Esophagus muscularis mucosa (tissue), 4 donors: ENCODE measurements around the gene AVL9. TPM values are rescaled to one million over a fixed set of nuclear protein-coding genes. Genes with fewer than 3 reads are reported as not detected.
"Not testable (repeated sequence)": the region's sequence is repeated elsewhere in the genome, so short reads cannot be mapped to it uniquely, and the experiment has no call there.

Experiments
- DNase-seq: peaks from one replicate; pipeline ENCODE4 v3.0.0-alpha.2; 2017; ENCODE audit errors: extremely low spot score
- H3K27ac ChIP-seq, 4 donors: fragments of 200-600 bp; sonication (generic); replicated peaks in 1 of 4; 1 replicate in 3 of 4; 2 replicates in 1 of 4; pipeline ENCODE4 v1.5.1; 2016 to 2019; ENCODE audit warnings: mild to moderate bottlenecking in 1 of 4
- H3K27me3 ChIP-seq, 4 donors: fragments of 200-600 bp; sonication (generic); one replicate each; pipeline versions ENCODE4 v1.5.1 to v1.6.0; 2016 to 2019
- H3K36me3 ChIP-seq, 4 donors: fragments of 200-600 bp; sonication (generic); one replicate each; pipeline ENCODE4 v1.5.1; 2016 to 2019
- H3K4me1 ChIP-seq, 4 donors: fragments of 200-600 bp; sonication (generic); one replicate each; pipeline ENCODE4 v1.5.1; 2016 to 2019
- H3K4me3 ChIP-seq, 4 donors: fragments of 200-600 bp; sonication (generic); 1 replicate in 2 of 4; 2 replicates in 2 of 4; pipeline ENCODE4 v1.5.1; 2016 to 2019; ENCODE audit warnings: mild to moderate bottlenecking in 4 of 4, moderate library complexity in 1 of 4
- H3K9me3 ChIP-seq, 4 donors: fragments of 200-600 bp; sonication (generic); 1 replicate in 3 of 4; 2 replicates in 1 of 4; pipeline ENCODE4 v1.5.1; 2016 to 2019
- EP300 ChIP-seq: sonication (generic); formaldehyde crosslinking; IDR thresholded peaks from one replicate; pipeline ENCODE4 v1.6.1; 2017; ENCODE audit warnings: antibody characterized with exemption
- POLR2A ChIP-seq: fragments of 450-650 bp; IDR thresholded peaks from one replicate; pipeline ENCODE4 v1.6.1; 2017; ENCODE audit warnings: antibody characterized with exemption, moderate library complexity, mild to moderate bottlenecking, low read depth
- POLR2AphosphoS5 ChIP-seq, 2 donors: sonication (generic); formaldehyde crosslinking; IDR thresholded peaks; one replicate each; pipeline ENCODE4 v1.6.1; 2017; ENCODE audit warnings: antibody characterized with exemption in 2 of 2
- WGBS: methylation state at CpG from one replicate; pipeline ENCODE4 v1.1.5; 2018; 5-methylcytosine and 5-hydroxymethylcytosine counted together
- intact Hi-C: fragments of 100-400 bp; cut with DNase I; formaldehyde crosslinking; loops from one replicate; pipeline ENCODE4 v1.15.1; 2023
- total RNA-seq, 4 donors: library from RNA; depleted of rRNA; stranded (reverse); fragments of >200 nt; gene quantifications; one replicate each; pipeline versions ENCODE4 v1.1.0 to v1.2.1, GENCODE V29; 2016
- TF ChIP-seq, protein P1 (sequence below), 3 experiments: fragments of 200-600 bp in 2 of 3; fragments of 450-650 bp in 1 of 3; sonication (generic) in 2 of 3; IDR thresholded peaks; one replicate each; pipeline ENCODE4 v1.5.1; 2017 to 2019; ENCODE audit warnings: antibody characterized with exemption in 3 of 3, mild to moderate bottlenecking in 2 of 3, moderate library complexity in 1 of 3

Gene AVL9
- total RNA-seq, 4 donors from 2014 or later: 18.8 to 27.7 (median 21.3) TPM

DNA sequence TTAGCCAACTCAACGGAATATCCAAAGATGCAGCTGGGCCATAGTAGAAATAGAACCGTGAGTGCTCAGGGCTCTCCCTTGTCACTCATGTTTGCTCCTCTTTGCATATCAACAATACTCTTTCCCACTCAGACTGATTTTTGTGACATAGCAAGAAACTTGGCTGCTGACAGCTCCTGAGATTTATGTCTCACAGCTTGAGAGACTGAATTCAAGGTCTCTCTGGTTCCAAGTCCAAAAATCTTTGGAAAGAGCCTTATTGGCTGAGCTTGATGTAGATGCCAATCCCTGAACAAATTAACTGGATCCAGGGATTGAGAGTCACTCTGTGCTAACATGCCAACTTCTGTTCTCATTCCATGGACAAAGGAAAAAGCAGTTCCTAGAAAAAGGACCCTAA, 35.5 kb upstream of the AVL9 start:
- H3K4me3 ChIP-seq: no peak overlapping the region
- H3K27me3 ChIP-seq: no peaks in the 10 kb centered on the region
- H3K9me3 ChIP-seq: no peaks in the 10 kb centered on the region
- no peaks in the 10 kb centered on the region for H3K36me3 ChIP-seq
- intact Hi-C loops: no loop called here
- 55% methylated on average over 2 of the region's 2 CpGs for WGBS
- no peak for DNase-seq
- H3K4me1 ChIP-seq: no peaks in the 10 kb centered on the region
- no peak for TF ChIP-seq POLR2AphosphoS5 (IDR thresholded peaks at IDR 0.05)
- no peak for TF ChIP-seq EP300
- no peak for TF ChIP-seq POLR2A
- TF ChIP-seq, protein P1, sequence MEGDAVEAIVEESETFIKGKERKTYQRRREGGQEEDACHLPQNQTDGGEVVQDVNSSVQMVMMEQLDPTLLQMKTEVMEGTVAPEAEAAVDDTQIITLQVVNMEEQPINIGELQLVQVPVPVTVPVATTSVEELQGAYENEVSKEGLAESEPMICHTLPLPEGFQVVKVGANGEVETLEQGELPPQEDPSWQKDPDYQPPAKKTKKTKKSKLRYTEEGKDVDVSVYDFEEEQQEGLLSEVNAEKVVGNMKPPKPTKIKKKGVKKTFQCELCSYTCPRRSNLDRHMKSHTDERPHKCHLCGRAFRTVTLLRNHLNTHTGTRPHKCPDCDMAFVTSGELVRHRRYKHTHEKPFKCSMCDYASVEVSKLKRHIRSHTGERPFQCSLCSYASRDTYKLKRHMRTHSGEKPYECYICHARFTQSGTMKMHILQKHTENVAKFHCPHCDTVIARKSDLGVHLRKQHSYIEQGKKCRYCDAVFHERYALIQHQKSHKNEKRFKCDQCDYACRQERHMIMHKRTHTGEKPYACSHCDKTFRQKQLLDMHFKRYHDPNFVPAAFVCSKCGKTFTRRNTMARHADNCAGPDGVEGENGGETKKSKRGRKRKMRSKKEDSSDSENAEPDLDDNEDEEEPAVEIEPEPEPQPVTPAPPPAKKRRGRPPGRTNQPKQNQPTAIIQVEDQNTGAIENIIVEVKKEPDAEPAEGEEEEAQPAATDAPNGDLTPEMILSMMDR (IDR thresholded peaks at IDR 0.05): no peak
- no peak overlapping the region for H3K27ac ChIP-seq

DNA sequence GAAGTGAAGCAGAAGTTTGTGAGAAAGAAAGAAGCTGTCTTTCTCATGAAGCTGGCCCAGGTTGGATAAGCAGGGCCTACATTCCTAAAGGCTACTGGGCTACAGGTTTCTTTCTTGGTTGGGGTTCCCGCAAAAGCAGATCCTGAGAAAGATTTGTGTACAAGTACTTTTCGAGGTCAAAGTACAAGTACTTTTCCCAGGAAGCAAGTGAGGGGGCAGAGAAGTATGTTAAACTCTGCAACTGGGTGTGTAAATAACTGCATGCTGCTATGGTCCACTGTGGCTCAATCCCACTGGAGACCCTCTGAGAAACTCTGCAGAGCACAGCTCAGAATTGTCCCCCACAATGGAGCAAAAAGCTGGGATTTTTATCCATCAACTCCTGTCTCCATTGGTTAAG, 33.8 kb upstream of the AVL9 start:
- no peaks in the 10 kb centered on the region for H3K9me3 ChIP-seq
- intact Hi-C loops: no loop called here
- DNase-seq: no peak
- H3K27me3 ChIP-seq: no peaks in the 10 kb centered on the region
- H3K36me3 ChIP-seq: no peaks in the 10 kb centered on the region
- H3K4me3 ChIP-seq: no peak overlapping the region
- WGBS: 73% methylated on average over 2 of the region's 2 CpGs
- TF ChIP-seq EP300 (no peak), POLR2A (no peak), POLR2AphosphoS5 (IDR thresholded peaks at IDR 0.05) (no peak)
- TF ChIP-seq, protein P1 (IDR thresholded peaks at IDR 0.05): no peak
- no peaks in the 10 kb centered on the region for H3K4me1 ChIP-seq
- no peak overlapping the region for H3K27ac ChIP-seq

DNA sequence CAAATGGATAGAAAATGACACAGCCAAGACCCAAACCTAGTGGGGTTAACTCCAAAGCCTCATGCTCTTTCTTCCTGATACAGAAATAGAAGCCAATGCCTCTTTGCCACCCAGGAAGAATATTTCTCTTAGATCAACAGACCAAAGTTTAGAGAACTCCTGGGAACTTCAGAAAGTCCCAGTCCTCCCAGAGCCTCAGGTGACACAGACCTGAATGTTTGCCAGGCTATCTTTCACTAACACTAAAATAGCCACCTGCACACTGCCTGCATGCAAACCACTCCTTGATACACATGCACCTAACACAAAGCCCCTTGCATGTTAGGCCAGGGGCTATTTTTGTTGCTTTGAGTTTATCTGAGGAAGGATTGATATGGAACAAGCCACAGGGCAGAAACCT, 32.8 kb upstream of the AVL9 start:
- Histone ChIP-seq H3K27me3 (no peaks in the 10 kb centered on the region), H3K9me3 (no peaks in the 10 kb centered on the region), H3K36me3 (no peaks in the 10 kb centered on the region), H3K4me1 (no peaks in the 10 kb centered on the region), H3K27ac (no peak overlapping the region), H3K4me3 (no peak overlapping the region)
- intact Hi-C loops: no loop called here
- no peak for DNase-seq
- no peak for TF ChIP-seq POLR2AphosphoS5 (IDR thresholded peaks at IDR 0.05)
- no peak for TF ChIP-seq POLR2A
- TF ChIP-seq, protein P1 (IDR thresholded peaks at IDR 0.05): no peak
- TF ChIP-seq EP300: no peak

DNA sequence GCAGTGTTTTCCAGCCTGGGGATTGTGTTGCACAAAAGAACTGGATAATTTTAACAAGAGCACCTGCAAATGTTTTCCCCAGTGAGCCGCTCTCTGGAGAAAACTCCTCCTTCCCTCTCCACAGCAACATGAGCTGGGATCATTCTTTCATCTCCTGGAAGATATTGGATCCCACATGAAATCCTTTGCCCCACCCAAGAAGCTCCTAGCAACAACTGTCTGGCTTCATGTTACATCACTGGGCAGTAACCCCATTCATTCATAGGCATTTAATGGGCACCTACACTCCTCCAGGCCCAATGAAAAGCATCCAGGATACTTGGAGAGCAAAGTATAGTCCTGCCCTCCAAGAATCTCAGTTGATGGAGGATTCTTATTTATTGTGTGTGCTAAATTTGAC, 32.3 kb upstream of the AVL9 start:
- Histone ChIP-seq H3K27me3 (no peaks in the 10 kb centered on the region), H3K9me3 (no peaks in the 10 kb centered on the region), H3K27ac (no peak overlapping the region), H3K4me3 (no peak overlapping the region), H3K4me1 (no peaks in the 10 kb centered on the region), H3K36me3 (no peaks in the 10 kb centered on the region)
- no peak for TF ChIP-seq EP300
- no peak for TF ChIP-seq POLR2A
- TF ChIP-seq POLR2AphosphoS5 (IDR thresholded peaks at IDR 0.05): no peak
- TF ChIP-seq, protein P1 (IDR thresholded peaks at IDR 0.05): no peak
- WGBS: 67% methylated on average over 1 of the region's 1 CpG
- DNase-seq: peak; percentile 31
- intact Hi-C loops: no loop called here

DNA sequence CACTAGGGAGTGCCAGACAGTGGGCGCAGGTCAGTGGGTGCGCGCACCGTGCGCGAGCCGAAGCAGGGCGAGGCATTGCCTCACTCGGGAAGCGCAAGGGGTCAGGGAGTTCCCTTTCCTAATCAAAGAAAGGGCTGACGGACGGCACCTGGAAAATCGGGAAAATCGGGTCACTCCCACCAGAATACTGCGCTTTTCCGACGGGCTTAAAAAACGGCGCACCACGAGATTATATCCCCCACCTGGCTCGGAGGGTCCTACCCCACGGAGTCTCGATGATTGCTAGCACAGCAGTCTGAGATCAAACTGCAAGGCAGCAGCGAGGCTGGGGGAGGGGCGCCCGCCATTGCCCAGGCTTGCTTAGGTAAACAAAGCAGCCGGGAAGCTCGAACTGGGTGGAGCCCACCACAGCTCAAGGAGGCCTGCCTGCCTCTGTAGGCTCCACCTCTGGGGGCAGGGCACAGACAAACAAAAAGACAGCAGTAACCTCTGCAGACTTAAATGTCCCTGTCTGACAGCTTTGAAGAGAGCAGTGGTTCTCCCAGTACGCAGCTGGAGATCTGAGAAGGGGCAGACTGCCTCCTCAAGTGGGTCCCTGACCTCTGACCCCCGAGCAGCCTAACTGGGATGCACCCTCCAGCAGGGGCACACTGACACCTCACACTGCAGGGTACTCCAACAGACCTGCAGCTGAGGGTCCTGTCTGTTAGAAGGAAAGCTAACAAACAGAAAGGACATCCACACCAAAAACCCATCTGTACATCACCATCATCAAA, 30.5 kb upstream of the AVL9 start:
- 74% methylated on average over 13 of the region's 30 CpGs for WGBS
- DNase-seq, H3K9me3 ChIP-seq, H3K36me3 ChIP-seq, H3K4me1 ChIP-seq, H3K4me3 ChIP-seq, H3K27ac ChIP-seq, intact Hi-C loops, H3K27me3 ChIP-seq: not testable (repeated sequence)

DNA sequence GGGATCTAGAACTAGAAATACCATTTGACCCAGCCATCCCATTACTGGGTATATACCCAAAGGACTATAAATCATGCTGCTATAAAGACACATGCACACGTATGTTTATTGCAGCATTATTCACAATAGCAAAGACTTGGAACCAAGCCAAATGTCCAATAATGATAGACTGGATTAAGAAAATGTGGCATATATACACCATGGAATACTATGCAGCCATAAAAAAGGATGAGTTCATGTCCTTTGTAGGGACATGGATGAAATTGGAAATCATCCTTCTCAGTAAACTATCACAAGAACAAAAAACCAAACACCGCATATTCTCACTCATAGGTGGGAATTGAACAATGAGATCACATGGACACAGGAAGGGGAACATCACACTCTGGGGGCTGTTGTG, 25.3 kb upstream of the AVL9 start:
- H3K4me1 ChIP-seq, H3K36me3 ChIP-seq, DNase-seq, H3K9me3 ChIP-seq, H3K27ac ChIP-seq, H3K4me3 ChIP-seq, intact Hi-C loops, H3K27me3 ChIP-seq: not testable (repeated sequence)
- 89% methylated on average over 1 of the region's 2 CpGs for WGBS
